ENCODE measurements around the gene KIAA1217.
"Not testable (repeated sequence)": the region's sequence is repeated elsewhere in the genome, so short reads cannot be mapped to it uniquely, and the experiment has no call there.

The KIAA1217 gene

GRCh38 chr10:24333736-24334135 is 124.8 kb downstream of the KIAA1217 start:
- no peak for DNase-seq (ENCODE audit: low read depth in 4 of 4, low spot score in 1 of 4)

- no peak for DNase-seq (ENCODE audit: low read depth in 4 of 4, low spot score in 1 of 4)
Measured at GRCh38 chr10:24334279-24334939, 125.5 kb downstream of the KIAA1217 start.

DNA sequence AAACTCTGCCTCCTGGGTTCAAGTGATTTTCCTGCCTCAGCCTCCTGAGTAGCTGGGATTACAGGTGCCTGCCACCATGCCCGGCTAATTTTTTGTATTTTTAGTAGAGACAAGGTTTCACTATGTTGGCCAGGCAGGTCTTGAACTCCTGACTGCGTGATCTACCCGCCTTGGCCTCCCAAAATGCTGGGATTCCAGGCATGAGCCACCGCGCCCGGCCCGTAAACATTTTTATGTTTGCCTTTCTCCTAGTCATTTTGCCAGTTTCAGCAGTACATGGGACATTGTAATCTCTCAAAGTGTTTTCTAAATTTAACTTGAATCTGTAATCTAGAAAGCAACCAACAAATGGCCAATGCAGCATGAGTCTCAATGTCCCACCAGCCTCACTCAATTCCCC is 128.8 kb downstream of the KIAA1217 start:
- DNase-seq (ENCODE audit: low read depth in 4 of 4, low spot score in 1 of 4): not testable (repeated sequence)

- DNase-seq (ENCODE audit: low read depth in 4 of 4, low spot score in 1 of 4): no peak
Measured at GRCh38 chr10:24339387-24339786, 130.4 kb downstream of the KIAA1217 start.

DNA sequence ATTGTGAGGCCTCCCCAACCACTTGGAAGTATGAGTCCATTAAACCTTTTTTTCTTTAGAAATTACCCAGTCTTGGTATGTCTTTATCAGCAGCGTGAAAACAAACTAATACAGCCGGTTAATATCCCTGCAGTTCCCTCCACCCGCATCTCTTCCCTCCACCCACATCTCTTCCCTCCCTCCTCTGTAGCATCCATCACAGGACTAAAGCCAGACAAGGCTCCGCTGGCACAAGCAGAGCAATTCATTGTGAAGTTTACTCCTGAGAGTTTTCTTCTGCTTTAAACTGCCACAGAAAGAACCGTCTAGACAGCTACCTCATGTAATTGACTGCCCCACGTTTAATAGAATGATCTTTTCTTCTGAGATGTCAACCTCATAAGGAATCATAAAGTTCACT is 131.5 kb downstream of the KIAA1217 start:
- no peak for DNase-seq (ENCODE audit: low read depth in 4 of 4, low spot score in 1 of 4)

GRCh38 chr10:24340883-24341282 is 131.9 kb downstream of the KIAA1217 start:
- DNase-seq (ENCODE audit: low read depth in 4 of 4, low spot score in 1 of 4): no peak

DNA sequence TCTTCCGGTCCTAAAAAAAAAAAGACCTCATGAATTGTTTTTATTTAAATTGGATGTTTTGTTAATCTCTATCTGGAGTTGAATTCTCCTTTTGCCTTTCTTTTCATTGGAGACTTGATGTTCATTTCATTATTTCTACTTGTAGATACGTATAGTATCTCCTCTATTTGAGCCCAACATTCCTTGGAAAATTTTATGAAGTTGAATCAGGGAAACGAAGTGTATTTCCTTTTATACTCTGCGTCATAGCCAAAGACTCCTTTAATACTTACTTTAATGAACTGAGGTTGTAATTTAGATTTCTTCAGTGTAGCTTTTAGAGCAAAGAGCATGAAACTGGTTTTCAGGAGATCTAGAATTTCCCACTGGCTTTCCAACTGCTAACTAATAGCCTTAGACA is 132.4 kb downstream of the KIAA1217 start:
- no peak for DNase-seq (ENCODE audit: low read depth in 4 of 4, low spot score in 1 of 4)

- DNase-seq (ENCODE audit: low read depth in 4 of 4, low spot score in 1 of 4): no peak
Measured at GRCh38 chr10:24341897-24342296, 133.0 kb downstream of the KIAA1217 start.

GRCh38 chr10:24343686-24344085 is 134.7 kb downstream of the KIAA1217 start:
- no peak for DNase-seq (ENCODE audit: low read depth in 4 of 4, low spot score in 1 of 4)

DNA sequence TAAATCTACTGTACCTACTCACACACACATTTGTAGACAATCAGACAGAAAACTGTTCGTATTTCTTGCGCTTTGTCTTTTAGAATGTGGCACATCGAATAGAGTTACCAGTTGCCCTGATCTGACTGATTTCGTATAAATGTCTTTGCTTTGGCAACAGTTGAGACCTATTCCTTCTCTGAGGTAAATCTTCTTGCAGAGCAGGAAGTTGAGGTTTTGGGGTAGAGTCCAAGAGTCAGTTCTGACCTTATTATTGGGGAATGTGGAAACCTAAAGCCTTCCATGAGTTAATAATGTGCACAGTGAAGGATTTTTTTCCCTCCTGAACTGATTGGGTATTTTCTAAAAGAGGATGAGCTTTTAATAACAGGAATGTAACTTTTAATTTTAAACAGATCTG is 135.3 kb downstream of the KIAA1217 start:
- DNase-seq (ENCODE audit: low read depth in 4 of 4, low spot score in 1 of 4): no peak

DNA sequence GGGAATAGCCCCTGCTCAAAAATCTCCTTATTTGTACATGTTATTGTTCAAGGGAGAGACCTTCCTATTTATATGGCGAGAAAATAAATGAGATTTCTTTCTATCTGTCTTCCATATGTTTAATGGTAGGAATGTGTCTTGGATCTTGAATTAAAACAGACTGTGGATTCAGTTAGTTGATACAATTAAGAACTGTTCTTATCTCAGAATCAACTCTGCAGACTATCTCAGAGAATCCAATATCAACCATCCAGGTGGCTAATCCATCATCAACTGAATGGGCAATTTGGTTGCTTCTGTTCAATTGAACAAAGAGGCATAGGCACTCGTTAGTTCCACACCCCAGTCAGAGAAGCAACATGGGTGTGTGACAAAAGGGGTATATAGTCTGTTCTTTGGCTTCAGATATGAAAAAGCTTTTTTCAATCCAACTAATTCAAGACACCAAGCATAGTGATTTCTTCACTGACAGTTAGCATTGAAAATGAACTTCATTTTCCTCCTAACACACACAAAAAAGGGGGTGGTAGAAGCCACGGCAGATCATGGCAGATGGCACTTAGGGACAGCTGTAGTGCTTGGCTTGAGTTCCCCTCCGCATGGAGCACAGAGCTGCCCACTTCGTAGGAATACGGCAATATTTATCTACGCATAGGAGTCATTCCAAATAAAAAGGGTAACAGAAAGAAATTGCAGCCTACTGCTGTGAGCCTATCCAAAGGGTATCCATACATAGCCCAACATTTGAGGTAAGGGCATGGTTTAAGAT is 135.9 kb downstream of the KIAA1217 start:
- DNase-seq (ENCODE audit: low read depth in 4 of 4, low spot score in 1 of 4): no peak

DNA sequence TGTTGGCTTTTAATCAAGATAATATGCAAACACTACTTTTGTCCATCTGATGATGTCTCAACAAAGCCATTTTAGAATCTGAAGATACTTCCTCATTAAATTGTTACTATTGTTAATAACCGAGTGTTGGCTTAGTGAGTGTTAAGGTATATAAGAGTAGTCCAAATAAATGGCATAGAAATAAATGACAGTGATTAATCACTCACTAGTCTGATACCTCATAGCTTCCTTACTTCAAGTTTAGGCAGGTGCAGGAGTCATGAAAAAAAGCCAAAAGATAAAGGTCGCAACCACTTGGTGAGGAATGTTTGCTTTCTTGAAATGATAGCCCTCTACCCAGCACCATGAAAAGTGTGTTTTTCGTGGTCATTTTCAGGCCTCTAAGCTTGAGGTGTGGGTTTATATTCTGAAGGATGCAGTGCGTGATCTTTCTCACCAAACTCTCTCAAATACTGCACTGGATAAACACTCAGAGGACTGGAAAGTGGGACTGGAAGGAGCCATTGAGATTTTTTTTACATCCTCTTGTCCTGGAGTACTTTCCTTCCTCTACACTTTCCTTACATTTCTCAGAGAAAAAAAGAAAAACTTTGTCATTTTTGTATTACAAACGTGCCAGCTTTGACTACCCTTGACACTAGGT is 138.1 kb downstream of the KIAA1217 start:
- DNase-seq (ENCODE audit: low read depth in 4 of 4, low spot score in 1 of 4): no peak

GRCh38 chr10:24349379-24350001 is 140.6 kb downstream of the KIAA1217 start:
- no peak for DNase-seq (ENCODE audit: low read depth in 4 of 4, low spot score in 1 of 4)

DNA sequence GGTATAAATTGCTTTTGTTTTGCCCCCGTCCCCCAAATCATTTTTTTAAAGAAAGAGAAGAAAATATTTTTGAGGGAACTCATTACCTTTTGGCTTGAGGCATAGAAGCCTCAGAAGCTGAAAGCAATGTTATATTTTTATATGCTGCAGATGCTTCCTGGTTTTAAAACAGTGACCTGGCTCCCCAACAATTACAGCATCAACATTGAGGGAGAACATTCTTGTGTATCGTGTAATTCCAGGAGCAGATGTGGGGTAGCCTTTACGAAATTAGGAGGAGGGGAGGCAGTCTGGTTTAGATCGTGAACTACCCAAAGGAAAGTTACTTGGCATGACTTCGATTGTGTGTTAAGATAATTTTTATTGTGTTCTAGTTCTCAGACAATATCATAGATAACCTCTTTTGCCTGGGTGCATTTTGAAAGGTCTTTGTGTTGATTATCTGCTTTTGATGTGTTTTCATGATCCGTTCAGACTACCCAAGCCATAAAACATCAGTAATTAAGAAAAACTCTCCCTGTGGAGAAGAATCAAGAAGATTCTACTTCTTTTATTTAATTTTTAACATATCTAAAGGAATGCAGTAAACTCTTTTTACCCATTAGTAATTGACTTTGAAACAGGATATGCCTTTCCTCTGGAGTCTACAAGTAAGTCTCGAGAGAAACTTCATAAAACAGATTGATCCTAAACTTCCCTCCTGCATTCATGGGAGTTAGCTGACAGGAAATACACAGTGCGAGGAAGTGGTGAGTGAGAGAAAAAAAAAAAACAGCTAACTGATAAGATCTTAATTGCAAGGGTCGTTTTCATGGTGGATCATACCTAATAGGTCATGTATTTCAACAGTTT is 141.4 kb downstream of the KIAA1217 start:
- no peak for DNase-seq (ENCODE audit: low read depth in 4 of 4, low spot score in 1 of 4)

DNA sequence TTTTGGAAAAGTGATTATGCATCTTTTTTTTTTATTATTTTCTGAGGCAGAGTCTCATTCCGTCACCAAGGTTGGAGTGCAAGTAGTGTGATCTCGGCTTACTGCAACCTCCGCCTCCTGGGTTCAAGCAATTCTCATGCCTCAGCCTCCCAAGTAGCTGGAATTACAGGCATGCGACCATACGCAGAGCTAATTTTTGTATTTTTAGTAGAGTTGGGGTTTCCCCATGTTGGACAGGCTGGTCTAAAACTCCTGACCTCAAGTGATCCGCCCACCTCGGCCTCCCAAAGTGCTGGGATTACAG is 141.9 kb downstream of the KIAA1217 start:
- not testable (repeated sequence) for DNase-seq (ENCODE audit: low read depth in 4 of 4, low spot score in 1 of 4)

DNA sequence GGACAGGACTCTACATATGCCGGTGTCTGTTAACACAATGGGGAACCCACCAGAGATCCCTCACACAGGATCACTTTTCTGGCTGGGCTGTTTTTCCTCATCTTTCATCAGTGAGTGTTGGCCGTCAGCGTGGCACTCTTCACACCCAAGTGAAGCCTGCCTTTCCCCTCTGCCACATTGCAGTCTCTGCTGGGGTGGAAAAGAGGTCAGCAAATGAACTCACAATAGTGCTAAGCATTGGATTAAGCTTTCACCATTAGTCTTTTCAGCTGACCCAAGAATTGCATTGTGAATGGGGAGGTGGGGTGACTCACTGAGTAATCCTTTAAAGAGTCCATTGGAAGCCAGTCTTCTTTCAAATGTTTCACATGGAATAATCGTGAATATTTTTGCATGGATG is 143.0 kb downstream of the KIAA1217 start:
- DNase-seq (ENCODE audit: low read depth in 4 of 4, low spot score in 1 of 4): no peak

DNA sequence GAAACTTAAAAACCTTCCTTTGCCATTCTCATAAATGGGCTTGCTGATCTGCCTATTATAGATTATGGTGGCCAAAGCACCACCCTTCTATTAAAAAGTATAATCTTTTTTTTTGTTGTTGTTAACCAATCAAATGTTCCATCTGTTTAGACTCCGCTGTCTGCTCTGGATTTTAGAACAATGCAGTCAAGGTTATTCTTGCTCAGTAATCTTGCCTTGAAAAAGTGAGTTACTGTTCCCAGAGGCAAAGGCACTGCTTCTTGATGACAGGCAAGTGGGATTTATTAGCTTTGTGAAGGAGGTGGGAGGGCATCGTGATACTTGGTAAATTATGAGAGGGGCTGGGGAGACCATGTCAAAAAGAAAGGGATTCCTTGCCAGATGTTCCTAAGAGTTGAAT is 143.5 kb downstream of the KIAA1217 start:
- no peak for DNase-seq (ENCODE audit: low read depth in 4 of 4, low spot score in 1 of 4)

GRCh38 chr10:24353319-24353718 is 144.4 kb downstream of the KIAA1217 start:
- no peak for DNase-seq (ENCODE audit: low read depth in 4 of 4, low spot score in 1 of 4)

DNA sequence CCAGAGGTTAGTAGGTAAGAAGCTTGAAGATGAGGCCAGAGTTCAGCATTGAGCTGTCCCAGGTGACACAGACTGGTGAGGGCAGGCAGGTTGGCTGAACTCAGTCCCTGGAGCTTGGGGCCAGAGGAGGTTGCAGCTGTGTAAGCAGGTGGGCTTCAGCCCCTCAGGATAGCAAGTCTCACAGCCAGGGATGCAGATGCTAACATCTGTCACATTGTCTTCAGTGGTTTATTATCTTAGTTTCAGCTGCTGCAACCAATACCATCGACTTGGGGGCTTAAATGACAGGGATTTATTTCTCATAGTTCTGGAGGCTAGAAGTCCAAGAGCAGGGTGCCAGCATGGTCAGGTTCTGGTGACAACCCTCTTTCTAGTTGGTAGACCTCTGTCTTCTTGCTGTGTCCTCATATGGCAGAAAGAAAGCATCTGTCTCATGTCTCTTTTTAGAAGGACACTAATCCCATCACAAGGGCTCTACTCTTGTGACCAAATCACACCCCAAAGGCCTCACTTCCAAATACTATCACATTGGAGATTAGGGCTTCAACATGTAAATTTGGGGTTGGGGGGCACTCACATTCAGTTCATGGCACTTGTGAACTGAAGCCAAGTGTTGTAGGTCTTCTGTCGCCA is 146.2 kb downstream of the KIAA1217 start:
- DNase-seq (ENCODE audit: low read depth in 4 of 4, low spot score in 1 of 4): no peak

GRCh38 chr10:24357344-24358004 is 148.5 kb downstream of the KIAA1217 start:
- DNase-seq (ENCODE audit: low read depth in 4 of 4, low spot score in 1 of 4): no peak

All from stimulated activated CD4-positive, alpha-beta T cell treated with anti-CD3 and anti-CD28 coated beads, Interleukin-1b, Interleukin-23, amount 100 ng/mL, for 24 hours (primary cell).